RCC 7860 (cell line): ENCODE results near the gene SSUH2.
A peak's percentile ranks its signal among the peaks of the same experiment; 100 is the strongest.
"Not testable (repeated sequence)": the region's sequence is repeated elsewhere in the genome, so short reads cannot be mapped to it uniquely, and the experiment has no call there.

ENCODE experiments used
- DNase-seq: peaks from one replicate; pipeline ENCODE4 v3.0.0-alpha.2; 2015; ENCODE audit warnings: low spot score
- FAIRE-seq: peaks from 2 replicates; lab custom pipeline; 2012; peaks lifted over from hg19 to GRCh38; lab: Jason Lieb, UNC

The SSUH2 gene, protein sequence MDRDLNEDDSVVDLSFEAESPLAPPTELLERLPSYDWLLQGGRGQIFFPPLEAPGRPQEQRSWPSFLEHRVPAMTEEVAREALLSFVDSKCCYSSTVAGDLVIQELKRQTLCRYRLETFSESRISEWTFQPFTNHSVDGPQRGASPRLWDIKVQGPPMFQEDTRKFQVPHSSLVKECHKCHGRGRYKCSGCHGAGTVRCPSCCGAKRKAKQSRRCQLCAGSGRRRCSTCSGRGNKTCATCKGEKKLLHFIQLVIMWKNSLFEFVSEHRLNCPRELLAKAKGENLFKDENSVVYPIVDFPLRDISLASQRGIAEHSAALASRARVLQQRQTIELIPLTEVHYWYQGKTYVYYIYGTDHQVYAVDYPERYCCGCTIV

DNA sequence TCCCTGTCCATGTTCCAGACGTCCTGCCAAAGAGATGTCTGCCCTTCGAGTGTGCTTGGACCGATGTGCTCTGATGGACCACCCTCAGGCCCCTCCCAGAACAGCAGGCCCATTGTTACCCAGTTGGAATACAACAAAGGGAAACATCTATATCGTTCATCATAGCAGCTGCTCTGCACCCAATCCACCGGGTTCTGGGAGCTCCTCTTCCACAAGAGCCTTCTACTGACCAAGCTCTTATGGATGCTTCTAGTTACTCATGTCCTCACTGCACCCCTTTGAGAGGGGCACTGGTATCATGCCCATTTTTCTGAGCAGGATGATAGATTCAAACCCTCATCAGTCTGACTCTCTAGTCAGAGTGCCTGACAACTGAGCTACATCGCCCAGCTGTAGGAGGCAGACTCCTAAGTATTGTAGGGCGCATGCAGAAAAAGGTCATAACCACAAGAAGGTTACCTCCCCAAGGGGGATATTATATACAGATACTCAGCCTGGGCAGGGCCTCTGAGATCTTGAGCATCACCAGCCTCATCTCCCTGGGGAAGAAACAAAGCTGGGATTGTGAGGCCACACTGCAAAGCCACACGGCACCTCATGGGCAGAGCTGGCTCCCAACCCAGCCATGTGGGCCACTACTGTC lies at the start of gene SSUH2:
Gene SSUH2, minus strand, starts transcription at position 51 of the 643 bp plus-strand sequence. Its CDS starts 40 bp downstream, at position 11.
- DNase-seq, result no peak
- FAIRE-seq, result no peak

- FAIRE-seq, DNase-seq: not testable (repeated sequence)
Observed at GRCh38 chr3:8691295-8691694, 46.7 kb upstream of the SSUH2 start.

DNA sequence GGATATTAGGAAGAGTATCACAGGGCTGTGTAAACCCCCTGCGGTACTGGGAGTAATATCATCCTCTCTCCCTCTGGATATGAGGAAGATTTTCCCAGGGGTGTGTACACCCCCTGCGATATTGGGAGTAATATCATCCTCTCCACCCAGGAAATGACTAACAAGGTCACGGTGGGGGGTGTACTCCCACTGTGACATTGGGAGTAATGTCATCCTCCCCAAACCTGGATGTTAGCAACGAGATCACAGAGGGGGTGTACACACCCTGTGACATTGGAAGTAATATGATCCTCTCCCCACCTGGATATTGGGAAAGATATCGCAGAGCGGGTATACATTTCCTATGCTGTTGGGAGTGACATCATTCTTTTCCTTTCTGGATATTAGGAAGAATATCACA lies 40.4 kb upstream of the SSUH2 start:
- not testable (repeated sequence) for DNase-seq, FAIRE-seq

DNA sequence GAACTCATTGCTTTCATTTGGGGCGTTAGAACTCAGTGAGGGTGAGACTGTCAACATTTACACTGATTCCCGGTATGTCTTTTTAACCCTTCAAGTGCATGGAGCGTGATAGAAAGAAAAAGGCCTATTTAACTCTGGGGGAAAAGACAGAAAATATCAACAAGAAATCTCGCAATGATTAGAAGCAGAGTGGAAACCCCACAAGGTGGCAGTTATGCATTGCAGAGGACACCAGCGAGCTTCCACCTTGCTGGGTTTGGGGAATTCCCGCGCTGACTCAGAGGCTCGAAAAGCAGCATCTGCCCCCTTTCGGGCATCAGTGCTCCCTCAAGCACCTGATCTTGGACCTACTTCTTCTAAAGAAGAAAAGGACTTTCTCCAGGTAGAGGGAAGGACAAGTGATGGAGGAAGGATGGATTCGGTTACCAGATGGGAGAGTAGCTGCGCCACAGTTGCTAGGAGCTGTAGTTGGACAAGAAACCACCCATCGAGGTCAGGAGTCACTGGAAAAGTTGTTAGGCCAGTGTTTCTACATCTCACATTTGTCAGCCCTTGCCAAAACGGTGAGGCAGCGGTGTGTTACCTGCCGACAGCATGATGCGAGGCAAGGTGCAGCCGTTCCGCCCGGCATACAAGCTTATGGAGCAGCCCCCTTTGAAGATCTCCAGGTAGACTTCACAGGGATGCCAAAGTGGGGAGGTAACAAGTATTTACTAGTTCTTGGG lies 38.4 kb upstream of the SSUH2 start:
- DNase-seq, FAIRE-seq: not testable (repeated sequence)

DNA sequence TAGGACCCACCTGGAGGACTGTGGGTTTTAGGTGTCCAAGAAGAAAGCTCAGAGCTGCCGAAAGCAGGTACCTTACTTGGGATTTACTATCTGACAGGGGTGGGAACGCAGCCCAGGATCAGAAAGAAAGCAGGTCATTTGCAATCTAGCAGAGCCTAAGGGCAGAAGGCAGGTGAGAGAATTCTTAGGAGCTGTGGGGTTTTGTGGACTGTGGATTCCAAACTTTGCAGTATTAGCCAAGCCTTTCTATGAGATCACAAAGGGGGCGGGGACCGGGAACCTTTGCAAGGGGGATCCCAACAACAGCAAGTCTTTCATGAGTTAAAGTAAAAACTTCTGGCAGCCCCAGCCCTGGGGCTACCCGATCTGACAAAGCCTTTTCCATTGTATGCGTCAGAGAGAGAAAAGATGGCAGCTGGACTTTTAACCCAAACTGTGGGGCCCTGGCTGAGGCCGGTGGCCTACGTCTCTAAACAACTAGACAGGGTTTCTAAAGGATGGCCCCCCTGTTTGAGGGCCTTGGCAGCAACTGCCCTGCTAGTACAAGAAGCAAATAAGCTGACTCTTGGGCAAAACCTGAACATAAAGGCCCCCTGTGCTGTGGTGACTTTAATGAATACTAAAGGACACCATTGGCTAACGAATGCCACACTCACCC lies 37.4 kb upstream of the SSUH2 start:
- DNase-seq, FAIRE-seq: not testable (repeated sequence)

DNA sequence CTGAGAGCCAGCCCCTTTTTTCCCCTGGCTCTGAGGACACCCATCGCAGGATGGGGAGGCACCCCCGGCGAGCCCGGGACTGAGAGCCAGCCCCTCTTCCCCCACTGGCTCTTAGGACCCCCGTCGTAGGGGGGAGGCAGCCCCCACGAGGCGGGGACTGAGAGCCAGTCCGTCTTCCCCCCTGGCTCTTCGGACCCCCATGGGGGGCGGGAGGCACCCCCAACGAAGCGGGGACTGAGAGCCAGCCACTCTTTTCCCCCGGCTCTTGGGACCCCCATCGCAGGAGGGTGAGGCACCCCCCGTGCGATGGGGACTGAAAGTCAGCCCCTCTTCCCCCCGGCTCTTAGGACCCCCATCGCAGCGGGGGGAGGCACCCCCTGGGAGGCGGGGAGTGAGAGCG lies 36.8 kb upstream of the SSUH2 start:
- no peak for DNase-seq
- FAIRE-seq, result no peak

DNA sequence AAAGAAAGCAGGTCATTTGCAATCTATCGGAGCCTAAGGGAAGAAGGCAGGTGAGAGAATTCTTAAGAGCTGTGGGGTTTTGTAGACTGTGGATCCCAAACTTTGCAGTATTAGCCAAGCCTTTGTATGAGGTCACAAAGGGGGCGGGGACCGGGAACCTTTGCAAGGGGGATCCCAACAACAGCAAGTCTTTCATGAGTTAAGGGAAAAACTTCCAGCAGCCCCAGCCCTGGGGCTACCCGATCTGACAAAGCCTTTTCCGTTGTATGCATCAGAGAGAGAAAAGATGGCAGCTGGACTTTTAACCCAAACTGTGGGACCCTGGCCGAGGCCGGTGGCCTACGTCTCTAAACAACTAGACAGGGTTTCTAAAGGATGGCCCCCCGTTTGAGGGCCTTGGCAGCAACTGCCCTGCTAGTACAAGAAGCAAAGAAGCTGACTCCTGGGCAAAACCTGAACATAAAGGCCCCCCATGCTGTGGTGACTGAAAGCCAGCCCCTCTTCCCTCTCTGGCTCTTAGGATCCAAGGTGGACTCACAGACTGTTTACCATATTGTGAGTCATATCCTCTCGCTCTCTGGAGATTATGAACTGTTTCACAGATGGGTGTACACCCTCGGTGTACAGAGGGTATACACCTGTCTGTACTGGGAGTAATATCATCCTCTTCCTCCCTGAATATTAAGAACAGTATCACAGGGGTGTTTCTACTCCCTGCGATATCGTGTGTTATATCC lies 35.4 kb upstream of the SSUH2 start:
- DNase-seq, result peak; percentile 17

DNA sequence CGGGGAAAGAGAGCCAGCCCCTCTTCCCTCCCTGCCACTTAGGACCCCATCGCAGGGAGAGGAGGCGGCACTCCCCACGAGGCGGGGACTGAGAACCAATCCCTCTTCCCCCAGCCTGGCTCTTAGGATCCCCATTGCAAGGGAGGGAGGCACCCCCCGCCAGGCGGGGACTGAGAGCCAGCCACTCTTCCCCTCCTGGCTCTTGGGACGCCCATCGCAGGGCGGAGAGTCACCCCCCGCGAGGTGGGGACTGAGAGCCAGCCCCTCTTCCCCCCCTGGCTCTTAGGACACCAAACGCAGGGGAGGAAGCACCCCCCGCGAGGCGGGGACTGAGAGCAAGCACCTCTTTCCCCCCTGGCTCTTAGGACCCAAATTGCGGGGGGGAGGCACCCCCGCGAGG lies 34.2 kb upstream of the SSUH2 start:
- FAIRE-seq, result no peak

More for the DNA sequence above, 35.4 kb upstream of the SSUH2 start:
- FAIRE-seq, result not testable (repeated sequence)

DNA sequence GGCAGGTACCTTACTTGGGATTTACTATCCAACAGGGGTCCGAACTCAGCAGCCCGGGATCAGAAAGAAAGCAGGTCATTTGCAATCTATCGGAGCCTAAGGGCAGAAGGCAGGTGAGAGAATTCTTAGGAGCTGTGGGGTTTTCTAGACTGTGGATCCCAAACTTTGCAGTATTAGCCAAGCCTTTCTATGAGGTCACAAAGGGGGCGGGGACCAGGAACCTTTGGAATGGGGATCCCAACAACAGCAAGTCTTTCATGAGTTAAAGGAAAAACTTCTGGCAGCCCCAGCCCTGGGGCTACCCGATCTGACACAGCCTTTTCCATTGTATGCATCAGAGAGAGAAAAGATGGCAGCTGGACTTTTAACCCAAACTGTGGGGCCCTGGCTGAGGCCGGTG lies 32.7 kb upstream of the SSUH2 start:
- DNase-seq, FAIRE-seq: not testable (repeated sequence)

More for the DNA sequence above, 34.2 kb upstream of the SSUH2 start:
- DNase-seq, result no peak

GRCh38 chr3:8675591-8675990 lies 31.0 kb upstream of the SSUH2 start:
- not testable (repeated sequence) for FAIRE-seq, DNase-seq

- FAIRE-seq, result peak; percentile 12
- DNase-seq, result no peak
Observed at GRCh38 chr3:8673083-8673737, 28.6 kb upstream of the SSUH2 start.

- FAIRE-seq (no peak), DNase-seq (no peak)
Observed at GRCh38 chr3:8669019-8669418, 24.4 kb upstream of the SSUH2 start.

GRCh38 chr3:8668216-8668615 lies 23.6 kb upstream of the SSUH2 start:
- FAIRE-seq (no peak), DNase-seq (no peak)

DNA sequence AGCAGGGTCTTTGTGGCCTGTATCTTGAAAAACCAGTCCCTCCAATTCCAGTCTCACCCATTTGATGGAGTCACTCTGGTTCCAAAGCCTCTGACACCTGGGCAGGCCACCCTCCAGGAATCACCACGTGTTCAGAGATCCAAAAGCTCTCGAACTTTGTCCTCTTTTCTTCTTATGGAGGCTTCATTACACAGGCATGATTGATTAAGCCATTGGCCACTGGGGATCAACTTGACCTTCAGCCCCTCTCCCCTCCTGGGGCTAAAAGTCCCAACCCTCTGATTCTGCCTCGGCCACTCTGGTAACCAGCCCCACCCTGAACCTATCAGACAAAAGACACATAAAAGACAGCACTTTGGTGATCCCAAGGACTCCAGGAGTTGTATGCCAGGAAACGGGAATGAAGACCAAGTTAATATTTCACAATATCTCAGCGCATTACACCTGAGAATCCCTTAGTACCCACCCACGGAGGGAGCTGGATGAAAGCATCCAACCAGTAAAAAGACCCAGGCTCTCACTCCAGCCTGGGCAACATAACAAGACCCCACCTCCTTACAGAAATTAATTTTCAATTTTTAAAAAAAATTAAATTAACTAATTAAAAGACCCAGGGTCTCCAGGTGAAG lies 23.0 kb upstream of the SSUH2 start:
- no peak for FAIRE-seq
- DNase-seq, result no peak

DNA sequence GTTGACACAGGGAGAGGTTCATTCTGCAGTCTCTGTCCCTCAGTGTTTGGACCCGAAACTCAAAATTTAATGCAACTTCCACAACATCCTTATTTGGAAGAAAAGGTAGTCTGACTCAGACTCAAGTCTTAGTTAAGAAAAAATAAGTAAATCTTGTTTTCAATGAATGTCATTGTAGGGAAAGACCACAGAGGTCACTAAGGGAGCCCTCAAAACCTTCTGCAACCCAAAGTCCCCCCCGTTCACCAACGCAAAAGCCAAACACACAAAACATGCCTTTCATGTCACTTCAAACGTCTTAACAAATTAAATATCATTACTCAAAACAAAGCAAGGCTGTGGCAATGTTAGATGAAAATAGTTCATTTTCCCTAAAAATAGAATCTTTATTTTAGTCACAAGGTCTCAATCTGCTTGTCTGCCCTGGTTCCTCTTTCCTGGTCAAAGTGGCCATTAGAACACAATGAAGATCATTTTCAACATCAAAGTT lies 20.9 kb upstream of the SSUH2 start:
- DNase-seq (no peak), FAIRE-seq (no peak)

GRCh38 chr3:8663177-8664061 lies 18.8 kb upstream of the SSUH2 start:
- DNase-seq (peak; percentile 29), FAIRE-seq (no peak)

GRCh38 chr3:8662594-8662993 lies 18.0 kb upstream of the SSUH2 start:
- FAIRE-seq (no peak), DNase-seq (no peak)
